ENCODE data around the gene ADGRL3.

DNA sequence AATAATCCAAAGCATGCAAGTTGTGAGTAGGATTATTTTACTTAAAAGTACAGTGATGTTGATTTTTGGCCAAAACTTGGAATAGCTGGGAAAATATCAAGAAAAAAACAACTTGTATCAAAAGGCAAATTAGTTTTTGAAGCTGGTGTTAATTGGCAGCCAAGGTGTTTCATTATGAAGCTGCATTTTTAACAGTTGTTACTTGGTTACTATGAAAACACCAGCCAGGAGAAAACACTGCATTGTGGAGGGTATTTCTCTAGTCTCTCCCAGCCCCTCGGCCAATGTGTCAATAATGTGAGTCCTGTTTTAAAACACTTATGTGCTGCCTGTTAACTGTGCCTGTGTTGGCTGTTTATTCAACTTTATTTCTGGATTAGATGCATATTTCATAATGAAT, 733.4 kb downstream of the ADGRL3 start:
- TF ChIP-seq, protein P1, sequence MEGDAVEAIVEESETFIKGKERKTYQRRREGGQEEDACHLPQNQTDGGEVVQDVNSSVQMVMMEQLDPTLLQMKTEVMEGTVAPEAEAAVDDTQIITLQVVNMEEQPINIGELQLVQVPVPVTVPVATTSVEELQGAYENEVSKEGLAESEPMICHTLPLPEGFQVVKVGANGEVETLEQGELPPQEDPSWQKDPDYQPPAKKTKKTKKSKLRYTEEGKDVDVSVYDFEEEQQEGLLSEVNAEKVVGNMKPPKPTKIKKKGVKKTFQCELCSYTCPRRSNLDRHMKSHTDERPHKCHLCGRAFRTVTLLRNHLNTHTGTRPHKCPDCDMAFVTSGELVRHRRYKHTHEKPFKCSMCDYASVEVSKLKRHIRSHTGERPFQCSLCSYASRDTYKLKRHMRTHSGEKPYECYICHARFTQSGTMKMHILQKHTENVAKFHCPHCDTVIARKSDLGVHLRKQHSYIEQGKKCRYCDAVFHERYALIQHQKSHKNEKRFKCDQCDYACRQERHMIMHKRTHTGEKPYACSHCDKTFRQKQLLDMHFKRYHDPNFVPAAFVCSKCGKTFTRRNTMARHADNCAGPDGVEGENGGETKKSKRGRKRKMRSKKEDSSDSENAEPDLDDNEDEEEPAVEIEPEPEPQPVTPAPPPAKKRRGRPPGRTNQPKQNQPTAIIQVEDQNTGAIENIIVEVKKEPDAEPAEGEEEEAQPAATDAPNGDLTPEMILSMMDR (IDR thresholded peaks at IDR 0.05; ENCODE audit: low read depth, low read length, missing input control) = no peak
- TF ChIP-seq RAD21 (IDR thresholded peaks at IDR 0.05) (no peak), GABPA (IDR thresholded peaks at IDR 0.05 in 1 of 2, conservative IDR thresholded peaks at IDR 0.05 in 1 of 2) (no peak), SP1 (IDR thresholded peaks at IDR 0.05) (no peak)

Data from liver (tissue), 3 donors.